ENCODE data around the gene NEK3.
"Not testable (repeated sequence)": the region's sequence is repeated elsewhere in the genome, so short reads cannot be mapped to it uniquely, and the experiment has no call there.

The NEK3 gene

GRCh38 chr13:52165411-52165810, 6.0 kb upstream of the NEK3 start:
- no peak for DNase-seq

- DNase-seq: no peak
These were observed 5.6 kb upstream of the NEK3 start for GRCh38 chr13:52164989-52165388.

- DNase-seq: not testable (repeated sequence)
These were observed 4.5 kb upstream of the NEK3 start for GRCh38 chr13:52163878-52164277.

GRCh38 chr13:52162279-52163101, 3.1 kb upstream of the NEK3 start:
- DNase-seq: no peak

GRCh38 chr13:52161181-52161646, 1.8 kb upstream of the NEK3 start:
- no peak for DNase-seq

GRCh38 chr13:52160506-52160905, 1.1 kb upstream of the NEK3 start:
- DNase-seq: no peak

DNA sequence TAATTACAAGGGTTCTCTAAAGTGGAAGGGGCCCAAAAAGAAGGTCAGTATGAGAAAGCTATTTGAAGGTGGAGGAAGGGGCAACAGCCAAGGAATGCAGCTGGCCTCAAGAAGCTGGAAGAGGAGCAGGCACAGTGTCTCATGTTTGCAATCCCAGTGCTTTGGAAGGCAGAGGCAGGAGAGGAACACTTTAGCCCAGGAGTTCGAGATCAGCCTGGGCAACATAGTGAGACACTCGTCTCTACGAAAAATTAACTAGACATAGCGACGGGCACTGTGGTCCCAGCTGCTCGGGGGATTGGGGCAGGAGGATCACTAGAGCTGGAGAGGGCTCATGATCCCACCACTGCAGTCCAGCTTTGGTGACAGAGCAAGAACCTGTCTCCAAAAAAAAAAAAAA, 656 bp upstream of the NEK3 start:
- DNase-seq: no peak

DNA sequence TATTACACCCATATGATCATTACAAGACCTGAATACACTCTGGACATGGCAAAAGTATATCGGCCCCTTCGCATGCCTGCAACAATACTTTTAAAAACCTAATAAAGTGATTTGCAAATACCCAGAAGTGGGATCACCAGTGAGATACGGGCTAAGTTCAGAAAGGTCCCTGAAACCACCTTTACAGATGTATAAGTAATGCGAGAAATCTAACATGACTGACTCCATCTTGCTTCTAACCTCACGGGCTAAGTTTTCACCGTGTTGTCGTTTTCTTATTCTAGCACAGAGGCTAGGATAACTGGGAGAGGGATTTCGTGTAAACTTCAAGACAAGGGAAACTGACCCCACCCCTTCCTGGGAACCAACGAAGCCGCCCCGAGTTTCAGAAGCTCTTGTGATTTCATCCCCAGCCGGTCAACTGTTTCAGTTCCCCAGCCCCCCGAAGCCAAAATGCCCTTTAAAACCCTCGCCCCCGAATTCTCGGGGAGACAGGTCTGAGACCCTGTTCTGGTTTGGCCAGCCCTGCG, 703 bp downstream of the NEK3 start:
- no peak for DNase-seq

DNA sequence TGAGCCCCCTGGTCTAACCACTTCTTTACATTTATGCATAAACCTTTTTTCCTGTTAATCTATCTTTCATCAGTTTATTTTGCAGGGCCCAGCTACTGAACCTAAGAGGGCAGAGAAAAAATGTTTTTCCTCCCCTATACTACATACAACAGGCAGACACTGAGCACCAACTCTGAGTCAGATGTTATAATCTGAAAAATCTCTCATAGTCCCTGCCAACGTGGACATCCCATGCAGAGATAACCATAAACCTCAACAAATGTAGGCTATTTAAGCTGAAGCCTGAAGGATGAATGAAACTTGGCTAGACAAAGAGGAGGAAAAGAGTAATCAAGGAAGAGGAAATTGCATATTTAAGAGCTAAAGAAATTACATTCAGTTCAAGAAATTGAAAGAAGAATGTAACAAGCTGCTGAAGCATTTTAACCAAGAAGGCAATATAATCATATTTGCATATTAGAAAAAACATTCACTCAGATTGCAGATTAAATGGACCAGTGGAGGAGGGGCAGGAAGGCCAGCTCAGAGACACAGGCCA, 2.6 kb downstream of the NEK3 start:
- DNase-seq: no peak

- DNase-seq: no peak
These were observed 4.2 kb downstream of the NEK3 start for GRCh38 chr13:52155177-52155576.

DNA sequence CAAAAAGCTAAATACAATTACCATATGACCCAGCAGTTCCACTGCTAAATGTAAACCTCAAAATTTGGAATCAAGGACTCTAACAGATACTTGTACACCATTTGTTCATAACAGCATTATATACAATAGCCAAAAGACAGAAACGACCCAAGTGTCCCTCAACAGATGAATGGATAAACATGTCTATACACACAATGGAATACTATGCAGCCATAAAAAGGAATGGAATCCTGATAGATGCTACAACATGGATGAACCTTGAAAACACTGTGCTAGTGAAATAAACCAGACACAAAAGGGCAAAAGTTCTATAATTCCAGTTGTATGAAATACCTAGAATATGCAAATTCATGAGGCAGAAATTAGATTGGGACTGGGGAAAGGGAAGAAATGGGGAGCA, 12.2 kb downstream of the NEK3 start:
- DNase-seq: no peak

DNA sequence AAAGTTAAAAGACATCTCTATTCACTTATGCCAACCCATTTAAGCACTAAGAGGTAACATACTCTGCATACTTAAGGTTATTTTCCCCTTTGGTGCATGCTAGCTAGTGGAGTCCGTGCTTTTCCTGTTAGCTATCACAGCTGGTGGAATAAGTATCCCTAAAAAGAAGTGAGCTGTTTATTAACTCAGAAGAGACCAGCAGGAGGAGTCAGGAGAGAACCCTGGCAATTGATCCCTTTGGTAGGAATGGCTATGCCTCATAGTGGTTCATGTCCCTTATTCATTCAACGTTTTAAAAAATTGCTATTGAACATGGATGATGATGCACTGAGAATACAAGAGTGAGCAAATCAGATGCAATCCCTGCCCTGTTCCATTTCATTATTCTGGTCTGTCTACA, 18.1 kb downstream of the NEK3 start:
- no peak for DNase-seq

- DNase-seq: no peak
These were observed 21.9 kb downstream of the NEK3 start for GRCh38 chr13:52137489-52137888.

- no peak for DNase-seq
These were observed 22.6 kb downstream of the NEK3 start for GRCh38 chr13:52136763-52137162.

- DNase-seq: no peak
These were observed 28.8 kb downstream of the NEK3 start for GRCh38 chr13:52130641-52131040.

DNA sequence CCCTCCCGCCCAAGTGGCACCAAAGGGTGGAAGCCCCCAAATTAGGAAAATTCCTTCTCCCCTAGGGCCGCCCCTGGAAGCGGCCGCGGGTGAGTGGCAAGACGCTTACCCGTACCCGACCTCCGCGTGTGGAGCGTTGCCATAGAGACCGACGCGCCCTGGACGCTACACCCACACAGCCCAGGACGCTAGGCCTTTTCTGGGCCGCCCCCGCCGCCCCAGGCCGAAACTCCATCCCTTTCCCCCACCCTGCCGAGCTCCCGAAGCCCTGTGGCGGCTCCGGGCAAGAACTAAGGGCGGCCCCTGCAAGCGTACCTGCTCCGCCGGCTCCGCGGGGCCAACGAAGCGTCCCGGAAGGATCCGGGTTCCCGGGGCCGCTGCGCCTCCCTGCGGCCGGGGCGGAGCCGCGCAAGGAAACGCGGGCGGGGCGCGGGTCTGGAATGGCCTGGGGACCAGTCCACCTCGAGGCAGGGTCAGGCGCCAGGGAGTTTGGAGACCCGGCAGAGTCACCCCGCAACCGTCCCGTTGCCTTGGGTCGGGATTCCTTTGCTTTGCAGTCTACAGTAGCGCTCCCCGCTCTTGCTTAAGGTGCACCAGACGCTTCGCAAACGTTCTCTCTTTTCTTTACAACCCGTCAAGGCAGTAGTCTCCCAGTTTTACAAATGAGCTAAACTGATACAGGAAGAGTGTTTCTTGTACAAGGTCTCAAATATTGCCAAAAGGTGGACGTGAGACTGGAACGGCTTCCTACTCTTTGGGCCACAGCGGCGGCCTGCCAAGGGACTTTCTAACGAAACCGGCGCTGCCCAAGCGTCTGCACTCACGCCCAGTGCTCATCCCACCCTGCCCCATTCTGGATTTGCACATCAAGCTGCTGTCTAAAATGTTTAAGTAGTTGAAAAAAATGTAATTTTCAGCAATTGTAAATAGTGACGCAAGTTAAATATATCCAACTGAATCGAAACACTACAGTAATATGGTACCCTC, 30.4 kb downstream of the NEK3 start, which contains the start of gene NEK5:
TSS of gene NEK5 (minus strand) at position 360 of the 987 bp plus-strand sequence. CDS start 1,591 bp downstream, outside the sequence.
- DNase-seq: no peak

DNA sequence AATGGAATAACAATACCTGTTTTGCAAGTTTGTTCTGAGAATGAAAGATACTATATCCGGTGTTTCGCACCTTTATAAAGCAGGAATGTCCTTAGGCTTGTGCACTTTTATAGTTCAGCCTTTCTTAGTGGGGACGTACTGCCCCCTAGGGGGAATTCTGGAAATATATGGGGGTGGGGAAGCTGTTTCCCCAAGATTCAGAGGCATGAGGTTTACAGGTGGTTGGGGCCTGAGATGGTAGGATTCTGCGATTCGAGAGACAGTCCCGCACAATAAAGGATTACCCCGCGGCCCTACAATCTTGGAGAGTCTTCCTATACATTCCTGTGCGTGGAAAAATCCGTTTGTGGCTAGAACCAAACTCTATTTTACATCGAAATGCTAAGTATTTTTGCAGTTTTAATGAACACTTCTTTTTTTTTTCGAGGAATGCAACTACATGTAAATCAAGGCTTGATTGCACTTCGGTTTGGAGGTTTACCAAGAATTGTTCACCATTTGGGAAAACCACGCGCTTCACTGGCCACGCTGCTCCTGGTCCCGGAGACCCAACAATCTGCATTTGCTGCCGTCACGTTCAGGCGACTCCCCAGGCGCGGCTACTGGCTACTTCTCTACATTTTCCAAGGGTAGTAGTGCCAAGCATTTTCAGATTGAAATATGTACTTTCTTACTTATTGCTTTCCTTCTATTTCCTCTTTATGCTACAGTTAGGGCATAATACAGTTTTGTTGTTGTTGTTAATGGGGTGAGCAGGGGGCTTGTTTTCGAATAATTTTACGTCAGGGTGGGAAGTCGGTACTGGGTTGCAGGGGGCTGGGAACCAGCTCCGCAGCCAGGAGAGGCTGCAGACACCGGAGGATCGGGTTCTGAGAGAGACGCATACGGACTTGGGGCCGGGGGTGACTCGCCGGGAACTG, 31.4 kb downstream of the NEK3 start:
- no peak for DNase-seq

GRCh38 chr13:52127378-52127777, 32.0 kb downstream of the NEK3 start:
- DNase-seq: no peak

- no peak for DNase-seq
These were observed 33.9 kb downstream of the NEK3 start for GRCh38 chr13:52125547-52125946.

DNA sequence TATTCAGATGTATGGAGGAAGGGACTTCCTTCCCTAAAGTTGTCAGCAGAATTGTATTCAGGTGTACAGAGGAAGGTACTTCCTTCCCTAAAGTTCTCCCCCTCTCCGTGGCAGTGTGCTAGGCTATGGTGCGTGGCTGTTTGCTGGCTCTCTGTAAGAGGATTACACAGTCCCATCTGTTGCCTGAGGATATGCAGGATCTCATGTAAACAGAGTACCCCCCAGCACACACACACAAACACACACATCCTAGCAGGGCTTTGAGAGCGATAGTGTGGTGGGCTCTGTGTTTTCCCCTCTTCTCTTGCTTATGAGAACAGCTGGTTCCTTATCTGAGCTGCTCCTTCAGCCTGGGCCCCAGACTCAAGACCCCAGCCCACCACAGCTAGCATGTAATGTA, 40.8 kb downstream of the NEK3 start:
- DNase-seq: no peak

DNA sequence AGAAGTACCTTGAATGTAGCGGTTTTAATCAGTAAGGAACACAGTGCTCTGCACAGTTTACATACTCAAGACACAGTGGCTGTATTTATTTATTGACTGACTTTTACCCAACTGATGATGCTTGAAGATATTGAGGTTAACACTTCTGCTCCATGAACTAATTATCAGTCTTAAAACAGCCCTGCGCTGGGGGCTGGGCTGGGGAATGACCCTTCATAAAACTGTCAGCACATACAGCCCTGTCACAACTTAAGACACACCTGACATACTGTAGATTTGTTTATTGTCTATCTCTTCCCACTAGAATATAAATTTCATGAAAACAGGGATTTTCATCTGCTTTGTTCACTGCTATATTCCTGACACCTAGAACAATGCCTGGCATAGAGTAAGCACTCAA, 41.3 kb downstream of the NEK3 start:
- no peak for DNase-seq

- no peak for DNase-seq
These were observed 46.8 kb downstream of the NEK3 start for GRCh38 chr13:52112591-52112990.
